ENCODE data around the gene NRIP1. TPM values are rescaled to one million over a fixed set of nuclear protein-coding genes. Genes with fewer than 3 reads are reported as not detected.

Gene NRIP1
- total RNA-seq, 1 experiment from 2014 or later: 10.4 TPM

- peaks cover 7% of the 10 kb centered on the region; the same call in 1 of the 2 replicates for H3K4me1 ChIP-seq (ENCODE audit: insufficient read depth, low read length)
- H3K23me2 ChIP-seq (ENCODE audit: insufficient read length, low read depth, low read length, poor library complexity, severe bottlenecking): no peaks in the 10 kb centered on the region
- no peaks in the 10 kb centered on the region for H3K79me1 ChIP-seq (ENCODE audit: insufficient read depth, low read depth, low read length, poor library complexity, severe bottlenecking)
- no peaks in the 10 kb centered on the region for H3K79me2 ChIP-seq (ENCODE audit: insufficient read depth, low read length)
- no peak overlapping the region for H3K27ac ChIP-seq (ENCODE audit: insufficient read length, low read depth, low read length)
- Mint-ChIP-seq H3K36me3 (ENCODE audit: insufficient read depth in 1 of 3, low read depth in 3 of 3) (no peaks in the 10 kb centered on the region; a peak in 1 of 7 replicates), H3K4me1 (peaks cover 48 to 49% of the 10 kb centered on the region in 2 experiments), H3K4me3 (no peak overlapping the region), H3K9me3 (no peaks in the 10 kb centered on the region), H3K27me3 (ENCODE audit: low read depth) (peaks cover 2% of the 10 kb centered on the region; the same call in 1 of the 2 replicates), H3K27ac (no peak overlapping the region)
- no peak overlapping the region for H2BK5ac ChIP-seq (ENCODE audit: insufficient read length, low read length)
- no peak overlapping the region for H2BK20ac ChIP-seq (ENCODE audit: low read depth, low read length, poor library complexity, severe bottlenecking)
- no peak overlapping the region for H4K5ac ChIP-seq (ENCODE audit: insufficient read length, low read depth, low read length)
- H2BK12ac ChIP-seq (ENCODE audit: insufficient read length, low read depth, low read length): no peak overlapping the region
- H3K18ac ChIP-seq (ENCODE audit: insufficient read length, low read depth, low read length): no peak overlapping the region
- no CpG with 5 or more reads among the region's 2 CpGs for whole genome bisulfite sequencing (ENCODE audit: extremely low coverage, insufficient read length, low lambda C conversion rate)
- no peaks in the 10 kb centered on the region for H3K27me3 ChIP-seq (ENCODE audit: insufficient read depth, low read length)
- no peak overlapping the region for H2AK5ac ChIP-seq (ENCODE audit: insufficient read length, low read length)
- H3K4ac ChIP-seq (ENCODE audit: low read depth, low read length): no peak overlapping the region
- DNase-seq: no peak
- H3K9me3 ChIP-seq (ENCODE audit: control insufficient read depth, low read depth, low read length): no peaks in the 10 kb centered on the region
- no peak overlapping the region for H2BK15ac ChIP-seq (ENCODE audit: low read depth, low read length)
- H3T11ph ChIP-seq (ENCODE audit: low read length): no peak overlapping the region
- H2BK120ac ChIP-seq (ENCODE audit: low read depth, low read length, poor library complexity, severe bottlenecking): no peak overlapping the region
- H3K56ac ChIP-seq (ENCODE audit: insufficient read length, low read depth, low read length): no peak overlapping the region
- no peaks in the 10 kb centered on the region for H4K20me1 ChIP-seq (ENCODE audit: control insufficient read depth, insufficient read depth, insufficient read length)
- no peak for TF ChIP-seq CTCF (conservative IDR thresholded peaks at IDR 0.05)
- no peak overlapping the region for H2AFZ ChIP-seq (ENCODE audit: low read length)
- H3K23ac ChIP-seq (ENCODE audit: insufficient read length, low read depth, low read length): no peak overlapping the region
- no peak overlapping the region for H3K4me2 ChIP-seq (ENCODE audit: insufficient read depth, insufficient read length, low read length)
- H3K9ac ChIP-seq (ENCODE audit: extremely low read depth, insufficient read length, low read length): no peak overlapping the region
- H4K91ac ChIP-seq (ENCODE audit: insufficient read length, low read depth, low read length): no peak overlapping the region
- no peak overlapping the region for H3K14ac ChIP-seq (ENCODE audit: insufficient read depth, low read length)
- H4K8ac ChIP-seq (replicated peaks; ENCODE audit: insufficient read length, low read depth, low read length): no peak overlapping the region
These were observed 151.2 kb downstream of the NRIP1 start for GRCh38 chr21:14913638-14914037.
